GM18520 (cell line): ENCODE measurements around the gene MICAL3.

Experiments
- ATAC-seq: cut with Tn5 transposase; IDR thresholded peaks from one replicate; pipeline ENCODE4 v1.9.1; 2021; ENCODE audit not compliant: unreplicated experiment

The MICAL3 gene

DNA sequence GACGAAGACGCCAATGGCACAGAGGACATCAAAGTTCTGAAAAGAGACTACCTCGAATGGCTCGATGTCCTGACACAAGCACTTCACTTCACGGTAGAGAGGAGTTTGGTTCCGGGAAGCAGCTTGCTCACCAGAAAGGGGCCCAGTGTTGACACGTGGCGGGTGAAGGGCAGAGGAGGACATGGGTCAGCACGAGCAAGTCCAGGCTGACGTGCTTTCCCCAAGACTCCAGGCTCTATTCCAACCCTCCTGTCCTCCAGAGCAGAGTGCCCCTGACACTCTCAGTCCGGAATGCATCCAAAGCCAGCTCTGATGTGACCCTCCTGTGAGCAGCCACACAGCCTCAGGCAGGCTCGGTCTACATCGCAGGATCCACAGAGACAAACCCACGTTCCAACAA, 172.6 kb downstream of the MICAL3 start:
- ATAC-seq: no peak

DNA sequence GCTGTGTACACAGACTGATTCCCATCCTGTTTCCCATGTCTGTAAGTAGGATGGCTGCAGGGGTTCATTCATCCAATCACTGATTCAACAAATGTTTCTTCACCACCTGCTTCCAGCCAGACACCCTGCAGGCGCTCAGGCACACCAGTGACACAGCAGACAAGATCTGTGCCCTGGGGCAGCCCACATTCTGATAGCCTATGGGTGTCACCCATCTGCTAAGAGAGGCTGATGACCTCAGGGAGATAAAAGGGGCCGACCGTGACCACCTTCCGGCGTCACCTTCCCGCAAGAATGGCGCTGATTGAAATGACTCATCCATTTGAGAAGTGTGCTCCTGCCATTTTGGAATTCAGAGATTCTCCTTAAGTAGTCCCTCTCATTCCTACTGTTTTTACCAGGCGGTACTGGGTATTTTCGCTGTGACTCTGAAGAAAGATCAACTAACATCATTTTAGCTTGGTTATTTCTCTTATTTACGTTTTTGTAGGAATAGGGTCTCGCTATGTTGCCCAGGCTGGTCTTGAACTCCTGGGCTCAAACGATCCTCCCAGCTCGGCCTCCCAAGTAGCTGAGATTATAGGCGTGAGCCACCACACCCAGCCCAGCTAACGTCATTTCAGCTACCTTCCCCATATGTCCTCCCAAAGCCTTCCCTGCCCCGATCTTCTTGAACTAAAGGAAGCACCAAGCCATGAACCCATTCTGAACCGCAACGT, 176.8 kb downstream of the MICAL3 start:
- ATAC-seq: no peak

GRCh38 chr22:17846326-17846992, 177.9 kb downstream of the MICAL3 start:
- no peak for ATAC-seq

- no peak for ATAC-seq
These were observed 178.6 kb downstream of the MICAL3 start for GRCh38 chr22:17845790-17846189.

DNA sequence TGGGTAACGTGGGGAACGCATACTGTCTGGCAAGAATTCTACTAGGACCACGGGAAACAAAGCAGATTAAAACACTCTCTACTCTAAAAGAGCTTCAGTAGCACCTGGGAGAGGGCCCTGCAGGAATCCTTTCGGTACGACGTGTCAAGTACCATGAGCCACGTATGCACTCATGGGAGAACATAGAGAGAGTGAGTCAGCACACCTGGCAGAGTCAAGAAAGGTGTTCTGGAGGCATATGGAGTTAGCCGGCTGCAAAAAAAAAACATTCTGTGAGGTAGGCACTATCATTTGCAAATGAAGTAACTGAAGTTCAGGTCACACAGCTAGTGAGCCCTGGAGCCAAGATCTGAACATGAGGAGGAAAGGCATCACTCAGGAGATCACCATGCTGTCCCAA, 179.0 kb downstream of the MICAL3 start:
- ATAC-seq: no peak

DNA sequence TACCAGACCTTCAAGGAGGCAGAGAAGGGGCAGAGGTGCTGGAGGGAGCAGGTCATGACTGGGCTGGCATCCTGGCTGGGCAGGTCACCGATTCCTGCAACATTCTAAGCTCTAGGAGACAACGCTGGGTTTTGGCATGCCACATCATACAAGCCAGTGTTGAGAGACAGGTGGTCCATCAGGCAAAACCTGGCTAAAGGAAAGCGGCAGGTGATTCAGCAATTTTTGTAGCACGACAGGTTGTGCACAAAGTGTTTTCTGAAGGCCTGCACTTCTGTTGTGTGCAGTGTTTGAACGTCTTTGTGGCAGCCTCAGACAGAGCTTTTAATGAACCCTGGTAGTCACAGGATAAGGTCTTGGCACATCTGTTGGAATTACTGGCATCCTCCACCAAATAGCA, 180.2 kb downstream of the MICAL3 start:
- ATAC-seq: no peak

DNA sequence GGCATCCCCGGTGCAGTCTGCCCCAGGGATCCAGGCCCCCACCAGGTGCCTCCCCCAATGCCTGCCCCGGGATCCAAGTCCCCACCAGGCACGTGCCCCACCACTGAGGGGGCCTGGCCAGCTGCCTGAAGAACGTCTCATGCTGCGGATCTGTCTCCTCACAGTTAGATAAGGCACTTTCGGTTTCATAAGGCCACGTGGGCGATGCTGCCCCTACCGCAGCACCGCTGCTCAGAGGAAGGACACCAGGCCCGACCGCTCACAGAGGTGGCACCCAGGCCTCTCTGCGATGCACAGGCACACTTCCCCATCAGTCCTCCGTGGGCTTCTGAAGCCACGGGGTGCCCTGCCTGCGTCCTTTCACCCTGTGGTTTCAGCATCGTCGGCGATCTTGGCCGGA, 182.0 kb downstream of the MICAL3 start:
- no peak for ATAC-seq

DNA sequence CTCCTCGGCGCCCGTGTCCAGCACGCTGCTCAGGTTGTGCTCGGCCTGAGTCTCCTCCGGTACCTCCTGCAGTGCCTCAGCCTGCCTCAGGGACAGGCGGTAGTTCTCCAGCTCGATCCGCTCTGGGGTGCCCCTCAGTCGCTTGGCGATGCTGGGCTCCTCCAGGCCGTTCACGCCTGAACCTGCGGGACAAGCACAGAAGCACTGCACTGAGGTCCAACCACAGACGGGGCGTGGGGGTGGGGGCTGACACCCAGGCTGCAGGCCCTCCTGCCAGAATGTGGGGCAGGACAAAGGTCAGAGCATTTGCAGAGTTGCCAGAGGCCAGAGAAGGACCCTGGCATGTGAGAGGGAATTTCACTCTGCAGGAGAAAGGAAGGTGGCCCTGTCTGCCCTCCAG, 182.5 kb downstream of the MICAL3 start:
- no peak for ATAC-seq

DNA sequence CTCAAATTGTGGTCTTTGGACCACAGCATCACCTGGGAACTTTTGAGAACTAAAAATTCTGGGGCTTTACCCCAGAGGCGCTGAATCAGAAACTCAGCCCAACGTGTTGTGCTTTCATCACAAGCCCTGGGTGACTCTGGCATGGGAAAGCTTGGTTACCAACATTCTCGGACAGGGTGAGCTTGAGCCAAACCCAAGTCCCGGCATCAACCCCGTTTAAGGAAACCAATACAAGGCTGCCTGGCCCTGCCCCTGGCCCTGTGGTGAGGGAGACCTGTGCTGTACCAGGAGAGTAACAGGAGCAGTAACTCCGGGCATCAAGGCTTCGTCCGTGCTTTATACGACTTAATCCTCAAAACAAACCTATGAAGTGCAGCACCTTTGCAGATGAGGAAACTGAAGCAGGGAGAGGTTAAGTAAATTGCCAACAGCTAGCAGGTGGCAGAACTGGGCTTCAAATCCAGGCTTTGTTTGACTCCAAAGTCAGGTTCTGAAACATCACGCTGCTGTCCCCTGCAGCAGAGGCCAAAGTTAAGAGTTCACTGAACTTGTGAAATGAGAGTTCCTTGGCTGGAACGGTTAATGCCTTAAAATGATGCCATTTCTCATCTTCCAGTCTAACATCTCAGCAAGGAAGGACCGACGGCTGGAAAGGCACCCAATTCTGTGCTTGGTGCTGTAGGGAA, 186.0 kb downstream of the MICAL3 start:
- no peak for ATAC-seq

DNA sequence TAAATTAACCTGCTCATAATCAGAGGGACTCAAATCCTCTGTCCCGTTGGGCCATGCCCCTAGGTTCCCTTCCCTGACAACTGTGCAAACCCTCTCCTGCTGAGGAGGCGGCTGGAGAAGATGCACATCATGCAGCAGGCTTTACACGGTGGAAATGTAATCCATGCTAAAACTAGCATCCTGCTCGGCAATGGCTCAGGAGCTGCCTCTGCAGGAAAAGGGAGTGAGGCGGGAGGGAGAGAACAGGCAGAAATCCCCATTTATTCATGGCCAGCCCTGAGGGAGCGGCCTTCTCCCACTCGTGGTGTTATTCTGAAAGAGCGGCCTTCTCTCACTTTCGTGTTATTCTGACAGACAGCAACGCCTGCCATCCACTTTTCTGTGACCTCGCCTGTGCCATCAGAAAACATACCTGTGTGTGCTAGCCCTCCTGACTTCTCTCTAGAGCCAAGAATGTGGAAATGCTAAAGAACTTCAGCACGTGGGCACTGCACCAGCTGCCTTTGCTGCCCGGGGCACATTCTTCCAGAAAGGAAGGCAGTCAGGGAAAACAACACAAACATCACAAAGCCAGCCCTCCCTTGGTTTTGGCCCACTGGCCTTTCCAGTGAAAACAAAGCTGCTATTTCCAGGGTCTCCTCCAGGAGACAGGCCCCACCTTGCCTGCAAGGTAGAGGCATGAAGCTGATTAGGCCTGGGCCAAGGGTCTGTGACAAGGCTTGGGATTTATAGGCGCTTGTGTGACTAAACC, 187.2 kb downstream of the MICAL3 start:
- ATAC-seq: no peak

DNA sequence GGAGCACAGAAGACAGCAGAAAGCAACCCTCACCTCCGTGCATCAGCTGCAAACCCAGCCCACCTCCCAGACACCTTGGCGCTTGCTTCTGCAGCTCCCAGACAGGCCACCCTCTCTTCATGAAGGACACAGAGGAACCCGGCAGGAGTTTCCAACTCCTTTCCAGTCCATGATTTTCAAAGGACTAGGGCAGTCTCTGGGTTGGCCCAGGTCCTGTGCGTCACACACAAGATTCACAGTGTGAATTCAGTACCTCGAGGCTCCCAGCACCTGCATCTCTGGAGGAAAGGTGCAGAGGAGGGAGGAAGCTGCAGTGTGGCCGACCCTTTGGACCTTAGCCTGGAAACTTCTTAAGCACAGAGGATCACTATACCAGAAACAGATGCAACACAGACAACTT, 189.1 kb downstream of the MICAL3 start:
- no peak for ATAC-seq

- no peak for ATAC-seq
These were observed 190.9 kb downstream of the MICAL3 start for GRCh38 chr22:17833489-17833888.

DNA sequence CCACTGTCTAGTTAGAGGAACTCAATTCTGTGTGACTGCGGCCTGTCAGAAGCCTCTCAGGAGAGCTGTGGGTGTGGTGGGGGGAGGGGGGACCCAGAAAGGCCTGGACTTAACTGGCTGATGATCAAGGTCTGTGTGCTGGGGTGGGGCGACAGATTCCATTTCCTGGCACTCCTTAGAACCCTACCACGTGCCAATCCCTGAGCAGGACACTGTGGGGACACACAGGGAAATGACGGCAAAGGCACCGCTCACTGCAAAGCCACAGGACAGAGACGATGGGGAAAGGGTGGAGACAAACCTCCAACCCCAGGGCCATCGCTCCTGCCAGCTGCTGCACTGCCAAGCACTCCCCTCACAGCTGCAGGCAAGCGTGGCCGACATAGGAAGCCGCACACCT, 191.7 kb downstream of the MICAL3 start:
- ATAC-seq: no peak

- ATAC-seq: no peak
These were observed 192.7 kb downstream of the MICAL3 start for GRCh38 chr22:17831501-17832251.

DNA sequence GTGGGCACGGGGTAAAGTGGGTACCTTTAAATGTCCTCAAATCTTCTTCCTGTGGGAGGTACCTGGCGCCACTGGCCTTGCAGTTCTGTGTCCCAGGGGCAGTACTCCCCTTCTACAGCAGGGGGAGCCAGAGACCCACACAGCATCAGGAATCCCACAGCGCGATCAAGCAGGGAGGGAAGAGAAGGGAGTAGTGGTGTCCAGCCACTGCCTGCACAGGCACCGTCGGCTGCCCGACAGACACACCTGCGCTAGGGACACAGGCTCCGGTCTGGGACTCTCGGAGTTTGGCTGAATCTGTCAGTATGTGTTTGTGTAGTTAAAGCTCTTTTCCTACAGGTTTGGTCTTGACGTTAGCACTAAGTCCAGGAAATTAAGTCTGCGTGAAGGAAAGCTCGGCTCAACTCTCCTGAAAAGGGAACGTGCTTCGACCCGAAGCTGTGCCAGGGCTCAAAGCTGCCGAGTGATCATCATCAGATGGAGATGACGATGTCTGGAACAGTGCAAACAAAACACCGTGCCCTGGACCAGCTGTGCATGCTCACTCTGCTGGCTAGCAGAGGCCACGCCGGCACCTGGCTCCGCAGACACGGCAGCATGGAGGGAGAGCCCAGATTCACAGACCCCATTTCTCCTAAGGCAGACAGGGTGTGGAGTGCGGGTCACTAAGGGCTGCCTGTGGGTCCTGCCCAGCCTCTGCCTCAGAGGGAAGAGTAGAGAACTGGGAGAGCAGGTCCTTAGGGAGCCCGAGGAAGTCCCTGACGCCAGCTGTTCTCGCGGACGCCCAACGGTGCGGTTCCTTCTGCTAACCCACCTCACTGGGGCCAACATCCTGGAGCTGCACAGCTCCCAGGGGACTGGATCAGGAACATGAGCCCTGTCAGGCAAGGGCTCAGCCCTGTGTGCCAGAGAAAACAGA, 194.1 kb downstream of the MICAL3 start:
- no peak for ATAC-seq

GRCh38 chr22:17829695-17830042, 194.7 kb downstream of the MICAL3 start:
- no peak for ATAC-seq

GRCh38 chr22:17828502-17829080, 195.8 kb downstream of the MICAL3 start:
- no peak for ATAC-seq

GRCh38 chr22:17827466-17827865, 196.9 kb downstream of the MICAL3 start:
- ATAC-seq: no peak

GRCh38 chr22:17825876-17826550, 198.3 kb downstream of the MICAL3 start:
- ATAC-seq: no peak
